Measurements from ENCODE around the gene CASP7. TPM values are rescaled to one million over a fixed set of nuclear protein-coding genes. Genes with fewer than 3 reads are reported as not detected.

Gene CASP7
- total RNA-seq, 4 donors from 2014 or later: 13.7 to 29.2 (median 20.1) TPM

DNA sequence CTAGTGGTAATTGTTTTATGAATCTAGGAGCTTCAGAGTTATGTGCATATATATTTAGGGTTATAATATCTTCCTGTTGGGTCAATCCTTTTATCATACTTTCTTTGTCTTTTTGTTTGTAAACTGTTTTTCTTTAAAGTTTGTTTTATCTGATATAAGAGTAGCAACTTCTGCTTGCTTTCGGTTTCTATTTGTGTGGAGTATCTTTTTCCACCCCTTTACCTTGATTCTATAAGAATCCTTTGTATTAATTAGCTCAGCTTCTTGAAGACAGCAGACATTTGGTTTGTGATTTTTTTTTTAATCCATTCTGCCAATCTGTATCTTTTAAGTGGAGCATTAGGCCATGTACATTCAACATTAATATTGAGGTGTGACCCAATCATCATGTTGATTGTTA is 9.3 kb downstream of the CASP7 start:
- H3K27me3 ChIP-seq: no peaks in the 10 kb centered on the region
- no peak for ATAC-seq
- no peak overlapping the region for H3K27ac ChIP-seq
- H3K9me3 ChIP-seq: peaks cover 0 to 38% (median 0%) of the 10 kb centered on the region in 3 donors
- H3K4me1 ChIP-seq: no peaks in the 10 kb centered on the region
- H3K4me3 ChIP-seq: no peak overlapping the region
- TF ChIP-seq POLR2AphosphoS5 (IDR thresholded peaks at IDR 0.05) (no peak), POLR2A (IDR thresholded peaks at IDR 0.05) (no peak), EP300 (IDR thresholded peaks at IDR 0.05) (no peak)
- TF ChIP-seq, protein P1, sequence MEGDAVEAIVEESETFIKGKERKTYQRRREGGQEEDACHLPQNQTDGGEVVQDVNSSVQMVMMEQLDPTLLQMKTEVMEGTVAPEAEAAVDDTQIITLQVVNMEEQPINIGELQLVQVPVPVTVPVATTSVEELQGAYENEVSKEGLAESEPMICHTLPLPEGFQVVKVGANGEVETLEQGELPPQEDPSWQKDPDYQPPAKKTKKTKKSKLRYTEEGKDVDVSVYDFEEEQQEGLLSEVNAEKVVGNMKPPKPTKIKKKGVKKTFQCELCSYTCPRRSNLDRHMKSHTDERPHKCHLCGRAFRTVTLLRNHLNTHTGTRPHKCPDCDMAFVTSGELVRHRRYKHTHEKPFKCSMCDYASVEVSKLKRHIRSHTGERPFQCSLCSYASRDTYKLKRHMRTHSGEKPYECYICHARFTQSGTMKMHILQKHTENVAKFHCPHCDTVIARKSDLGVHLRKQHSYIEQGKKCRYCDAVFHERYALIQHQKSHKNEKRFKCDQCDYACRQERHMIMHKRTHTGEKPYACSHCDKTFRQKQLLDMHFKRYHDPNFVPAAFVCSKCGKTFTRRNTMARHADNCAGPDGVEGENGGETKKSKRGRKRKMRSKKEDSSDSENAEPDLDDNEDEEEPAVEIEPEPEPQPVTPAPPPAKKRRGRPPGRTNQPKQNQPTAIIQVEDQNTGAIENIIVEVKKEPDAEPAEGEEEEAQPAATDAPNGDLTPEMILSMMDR (IDR thresholded peaks at IDR 0.05): no peak
- H3K36me3 ChIP-seq: peaks cover 3 to 20% of the 10 kb centered on the region in 2 donors
- WGBS, 2 donors (ENCODE audit: low coverage in 1 of 2): 82% methylated on average over 1 of the region's 1 CpG; no CpG with 5 or more reads in 1 of the 2 donors

DNA sequence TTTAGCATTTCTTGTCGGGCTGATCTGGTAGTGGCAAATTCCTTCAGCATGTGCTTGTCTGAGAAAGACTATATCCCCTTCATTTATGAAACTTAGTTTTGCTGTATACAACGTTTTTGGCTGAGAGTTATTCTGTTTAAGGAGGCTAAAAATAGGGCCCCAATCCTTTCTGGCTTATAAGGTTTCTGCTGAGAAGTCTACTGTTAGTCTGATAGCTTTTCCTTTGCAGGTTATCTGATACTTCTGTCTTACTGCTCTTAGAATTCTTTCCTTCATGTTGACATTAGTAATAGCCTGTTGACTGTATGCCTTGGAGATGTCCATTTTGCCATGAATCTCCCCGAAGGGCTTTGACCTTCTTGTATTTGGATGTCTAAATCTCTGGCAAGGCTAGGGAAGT is 9.9 kb downstream of the CASP7 start:
- ATAC-seq: no peak
- Histone ChIP-seq H3K9me3 (peaks cover 0 to 42% (median 0%) of the 10 kb centered on the region in 3 donors), H3K27me3 (no peaks in the 10 kb centered on the region), H3K4me3 (no peak overlapping the region), H3K4me1 (no peaks in the 10 kb centered on the region), H3K27ac (no peak overlapping the region), H3K36me3 (peaks cover 3 to 23% of the 10 kb centered on the region in 2 donors)
- WGBS, 2 donors (ENCODE audit: low coverage in 1 of 2): 71 to 79% methylated on average over 3 of the region's 3 CpGs
- TF ChIP-seq, protein P1 (IDR thresholded peaks at IDR 0.05): no peak
- TF ChIP-seq EP300 (IDR thresholded peaks at IDR 0.05) (no peak), POLR2A (IDR thresholded peaks at IDR 0.05) (no peak), POLR2AphosphoS5 (IDR thresholded peaks at IDR 0.05) (no peak)

DNA sequence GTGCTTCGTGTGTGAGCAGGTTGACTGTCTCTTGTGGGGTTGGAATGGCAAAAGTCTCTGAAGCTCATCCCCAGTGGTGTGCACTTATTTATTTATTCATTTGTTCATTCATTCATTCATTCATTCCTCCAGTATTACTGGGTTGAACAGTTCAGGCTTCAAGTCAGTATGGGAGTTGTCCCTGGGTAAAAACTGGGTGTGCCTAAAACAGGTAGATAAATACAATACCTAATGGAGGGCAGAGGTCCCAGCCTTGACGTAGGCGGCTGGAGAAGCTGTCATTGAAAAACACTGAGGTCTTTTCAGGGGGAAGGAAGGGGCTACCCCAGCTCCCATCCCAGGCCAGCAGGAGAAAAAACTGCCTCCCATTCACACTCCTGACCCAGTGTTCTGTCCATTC is 11.0 kb downstream of the CASP7 start:
- Histone ChIP-seq H3K36me3 (peaks cover 3 to 23% of the 10 kb centered on the region in 2 donors), H3K9me3 (peaks cover 0 to 42% (median 0%) of the 10 kb centered on the region in 3 donors), H3K27me3 (no peaks in the 10 kb centered on the region), H3K4me3 (no peak overlapping the region), H3K4me1 (no peaks in the 10 kb centered on the region), H3K27ac (no peak overlapping the region)
- 0% methylated on average over 1 of the region's 3 CpGs for WGBS, 2 donors (ENCODE audit: low coverage in 1 of 2)
- TF ChIP-seq POLR2AphosphoS5 (IDR thresholded peaks at IDR 0.05) (no peak), EP300 (IDR thresholded peaks at IDR 0.05) (no peak), POLR2A (IDR thresholded peaks at IDR 0.05) (no peak)
- TF ChIP-seq, protein P1 (IDR thresholded peaks at IDR 0.05): no peak
- no peak for ATAC-seq

DNA sequence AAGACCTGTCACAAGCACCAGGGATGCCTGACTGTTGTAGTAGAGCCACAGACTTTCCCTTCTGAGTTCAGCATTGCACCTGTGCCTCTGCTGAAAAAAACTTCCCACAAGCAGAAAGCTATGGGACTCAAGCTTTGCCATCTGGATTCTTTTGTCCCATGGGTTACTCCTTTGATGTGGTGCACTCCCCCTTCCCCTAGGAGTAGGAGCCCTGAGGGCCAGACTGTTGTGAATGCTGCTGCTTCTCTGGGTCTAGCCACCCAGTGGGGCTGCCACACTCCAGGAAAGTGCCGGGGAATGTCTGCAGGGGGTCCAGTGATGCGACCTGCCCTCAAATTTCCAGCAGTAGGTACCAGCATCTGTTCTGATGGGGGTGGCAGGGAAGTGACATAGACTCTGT is 11.7 kb downstream of the CASP7 start:
- TF ChIP-seq POLR2A (IDR thresholded peaks at IDR 0.05): no peak
- no peak for TF ChIP-seq EP300 (IDR thresholded peaks at IDR 0.05)
- TF ChIP-seq, protein P1 (IDR thresholded peaks at IDR 0.05): no peak
- no peak for TF ChIP-seq POLR2AphosphoS5 (IDR thresholded peaks at IDR 0.05)
- peaks cover 0 to 42% (median 0%) of the 10 kb centered on the region in 3 donors for H3K9me3 ChIP-seq
- H3K27ac ChIP-seq: no peak overlapping the region
- H3K27me3 ChIP-seq: no peaks in the 10 kb centered on the region
- H3K36me3 ChIP-seq: peaks cover 3 to 23% of the 10 kb centered on the region in 2 donors
- ATAC-seq: no peak
- WGBS, 2 donors (ENCODE audit: low coverage in 1 of 2): no CpG with 5 or more reads among the region's 2 CpGs
- H3K4me3 ChIP-seq: no peak overlapping the region
- no peaks in the 10 kb centered on the region for H3K4me1 ChIP-seq

DNA sequence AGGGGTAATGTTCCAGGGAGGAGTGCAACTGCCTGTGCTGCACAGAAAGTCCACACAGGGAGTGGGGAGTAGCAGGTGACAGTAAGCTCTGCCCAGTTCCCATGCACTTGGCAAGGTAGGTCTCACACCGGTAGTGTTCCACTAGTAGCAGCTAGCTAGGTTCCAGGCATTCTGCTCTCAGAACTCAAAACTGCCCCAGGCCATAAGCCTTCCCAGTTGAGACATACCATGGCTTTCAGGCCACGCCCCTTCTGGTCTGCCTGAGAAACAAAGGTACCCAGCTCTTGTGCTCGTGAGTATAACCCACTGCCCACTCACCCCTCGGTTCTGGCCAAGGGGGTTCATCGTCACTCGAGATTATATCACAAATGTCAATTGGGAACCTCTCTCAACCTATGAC is 12.6 kb downstream of the CASP7 start:
- Histone ChIP-seq H3K36me3 (peaks cover 3 to 26% of the 10 kb centered on the region in 2 donors), H3K9me3 (peaks cover 0 to 34% (median 0%) of the 10 kb centered on the region in 3 donors), H3K27me3 (no peaks in the 10 kb centered on the region), H3K27ac (no peak overlapping the region), H3K4me1 (no peaks in the 10 kb centered on the region), H3K4me3 (no peak overlapping the region)
- ATAC-seq: no peak
- WGBS, 2 donors (ENCODE audit: low coverage in 1 of 2): 83 to 94% methylated on average over 3 to 4 of the region's 6 CpGs
- no peak for TF ChIP-seq POLR2A (IDR thresholded peaks at IDR 0.05)
- TF ChIP-seq, protein P1 (IDR thresholded peaks at IDR 0.05): no peak
- no peak for TF ChIP-seq POLR2AphosphoS5 (IDR thresholded peaks at IDR 0.05)
- no peak for TF ChIP-seq EP300 (IDR thresholded peaks at IDR 0.05)

All from gastroesophageal sphincter (tissue), 4 donors.